Measurements from ENCODE around the gene TRIM66.

- TF ChIP-seq YY1 (IDR thresholded peaks at IDR 0.05; ENCODE audit: insufficient read depth, insufficient read length) (no peak), SUZ12 (IDR thresholded peaks at IDR 0.05; ENCODE audit: extremely low read depth, insufficient read depth, insufficient read length) (no peak)
These were observed 24.4 kb upstream of the TRIM66 start for GRCh38 chr11:8706673-8707432.
